Measurements from ENCODE around the gene IGFN1. TPM values are rescaled to one million over a fixed set of nuclear protein-coding genes. Genes with fewer than 3 reads are reported as not detected.

Gene IGFN1
- total RNA-seq, 4 donors from 2014 or later, result 0.14 TPM; not detected in 3

DNA sequence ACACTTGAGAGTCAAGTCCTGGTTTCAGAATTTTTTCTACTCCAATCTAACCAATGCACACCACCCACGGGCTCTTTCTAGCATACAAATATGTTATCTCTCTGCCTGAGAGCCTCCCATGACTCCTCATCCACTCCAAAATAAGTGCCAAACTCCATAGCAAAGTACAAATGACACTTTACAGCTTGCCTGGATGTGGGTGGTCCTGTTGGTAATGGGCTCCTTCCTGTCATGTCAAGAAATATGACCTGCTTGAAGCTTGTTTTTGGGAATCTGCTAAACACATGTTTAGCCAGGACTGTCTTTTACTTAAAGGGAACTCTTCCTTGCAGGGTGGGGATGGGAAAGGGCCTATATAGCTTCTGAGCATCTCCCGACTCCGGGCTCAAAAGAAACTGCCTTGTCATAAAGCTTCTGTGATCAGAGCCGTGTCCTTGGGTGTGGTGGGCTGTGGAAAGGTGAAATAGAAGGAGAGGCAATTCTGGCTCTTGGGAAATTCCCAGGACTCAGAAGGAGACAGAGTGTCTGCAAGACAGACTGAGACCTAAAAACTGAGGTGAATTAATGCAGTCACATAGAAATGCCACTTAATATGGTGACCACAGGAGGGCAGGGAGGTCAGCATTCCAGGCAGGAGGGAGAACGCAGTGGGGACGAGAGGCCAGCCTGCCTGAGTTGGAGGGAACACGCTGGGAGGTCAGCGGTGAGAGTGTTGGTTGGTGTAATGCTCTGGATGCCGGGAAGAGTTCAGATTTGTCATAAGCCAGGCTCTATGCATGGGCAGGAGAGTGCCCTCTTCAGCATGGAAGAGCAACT lies 6.1 kb upstream of the IGFN1 start:
- in situ Hi-C loops (cut with MboI; ENCODE audit: low pct_ligation_motif_present in 1 of 4, low pct_unique_long_range_greater_than_20kb in 1 of 4, low sequenced_read_pairs in 3 of 4) (no loop called here), intact Hi-C loops (cut with DNase I; ENCODE audit: low total_unique reads) (no loop called here)
- Histone ChIP-seq H3K4me1 (peaks cover 0 to 5% (median 0%) of the 10 kb centered on the region in 4 donors), H3K9me3 (no peaks in the 10 kb centered on the region), H3K4me3 (no peak overlapping the region), H3K27me3 (no peaks in the 10 kb centered on the region), H3K36me3 (no peaks in the 10 kb centered on the region), H3K27ac (no peak overlapping the region)
- TF ChIP-seq, protein P1, sequence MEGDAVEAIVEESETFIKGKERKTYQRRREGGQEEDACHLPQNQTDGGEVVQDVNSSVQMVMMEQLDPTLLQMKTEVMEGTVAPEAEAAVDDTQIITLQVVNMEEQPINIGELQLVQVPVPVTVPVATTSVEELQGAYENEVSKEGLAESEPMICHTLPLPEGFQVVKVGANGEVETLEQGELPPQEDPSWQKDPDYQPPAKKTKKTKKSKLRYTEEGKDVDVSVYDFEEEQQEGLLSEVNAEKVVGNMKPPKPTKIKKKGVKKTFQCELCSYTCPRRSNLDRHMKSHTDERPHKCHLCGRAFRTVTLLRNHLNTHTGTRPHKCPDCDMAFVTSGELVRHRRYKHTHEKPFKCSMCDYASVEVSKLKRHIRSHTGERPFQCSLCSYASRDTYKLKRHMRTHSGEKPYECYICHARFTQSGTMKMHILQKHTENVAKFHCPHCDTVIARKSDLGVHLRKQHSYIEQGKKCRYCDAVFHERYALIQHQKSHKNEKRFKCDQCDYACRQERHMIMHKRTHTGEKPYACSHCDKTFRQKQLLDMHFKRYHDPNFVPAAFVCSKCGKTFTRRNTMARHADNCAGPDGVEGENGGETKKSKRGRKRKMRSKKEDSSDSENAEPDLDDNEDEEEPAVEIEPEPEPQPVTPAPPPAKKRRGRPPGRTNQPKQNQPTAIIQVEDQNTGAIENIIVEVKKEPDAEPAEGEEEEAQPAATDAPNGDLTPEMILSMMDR (IDR thresholded peaks at IDR 0.05), result peak; percentile 44 to 55 (median 50)
- TF ChIP-seq POLR2AphosphoS5 (IDR thresholded peaks at IDR 0.05), result no peak
- 21 to 43% methylated on average over 1 to 9 of the region's 9 CpGs for WGBS, 2 donors (ENCODE audit: low coverage in 1 of 2)
- peak; percentile 25 for DNase-seq

DNA sequence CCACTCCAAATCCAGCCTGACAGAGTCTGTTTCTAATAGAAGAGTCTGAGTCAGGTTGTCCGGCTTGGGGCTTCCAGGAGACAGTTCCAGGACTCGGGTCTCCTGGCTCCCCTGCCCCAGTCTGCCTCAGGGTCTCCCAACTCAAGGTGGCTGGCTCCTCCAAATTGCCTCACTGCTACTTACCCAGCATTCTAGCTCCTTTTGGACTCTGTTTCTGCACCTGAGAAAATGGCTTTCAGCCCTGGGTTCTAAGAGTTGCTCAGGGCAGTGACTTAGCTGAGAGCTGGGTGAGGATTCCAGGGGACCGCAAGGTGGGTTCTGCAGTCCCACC lies 5.5 kb upstream of the IGFN1 start:
- no peak overlapping the region for H3K27ac ChIP-seq
- intact Hi-C loops (cut with DNase I; ENCODE audit: low total_unique reads), result no loop called here
- TF ChIP-seq EP300 (IDR thresholded peaks at IDR 0.05; ENCODE audit: low read depth), result no peak
- TF ChIP-seq, protein P1 (IDR thresholded peaks at IDR 0.05), result peak in 1 of 5 experiments; percentile 2
- no peaks in the 10 kb centered on the region for H3K36me3 ChIP-seq
- 53% methylated on average over 3 of the region's 3 CpGs; no CpG with 5 or more reads in 1 of the 2 donors for WGBS, 2 donors (ENCODE audit: low coverage in 1 of 2)
- no peak for DNase-seq
- no peaks in the 10 kb centered on the region for H3K27me3 ChIP-seq
- H3K4me3 ChIP-seq, result no peak overlapping the region
- peaks cover 0 to 5% (median 0%) of the 10 kb centered on the region in 4 donors for H3K4me1 ChIP-seq
- in situ Hi-C loops (cut with MboI; ENCODE audit: low pct_ligation_motif_present in 1 of 4, low pct_unique_long_range_greater_than_20kb in 1 of 4, low sequenced_read_pairs in 3 of 4), result no loop called here
- H3K9me3 ChIP-seq, result no peaks in the 10 kb centered on the region

DNA sequence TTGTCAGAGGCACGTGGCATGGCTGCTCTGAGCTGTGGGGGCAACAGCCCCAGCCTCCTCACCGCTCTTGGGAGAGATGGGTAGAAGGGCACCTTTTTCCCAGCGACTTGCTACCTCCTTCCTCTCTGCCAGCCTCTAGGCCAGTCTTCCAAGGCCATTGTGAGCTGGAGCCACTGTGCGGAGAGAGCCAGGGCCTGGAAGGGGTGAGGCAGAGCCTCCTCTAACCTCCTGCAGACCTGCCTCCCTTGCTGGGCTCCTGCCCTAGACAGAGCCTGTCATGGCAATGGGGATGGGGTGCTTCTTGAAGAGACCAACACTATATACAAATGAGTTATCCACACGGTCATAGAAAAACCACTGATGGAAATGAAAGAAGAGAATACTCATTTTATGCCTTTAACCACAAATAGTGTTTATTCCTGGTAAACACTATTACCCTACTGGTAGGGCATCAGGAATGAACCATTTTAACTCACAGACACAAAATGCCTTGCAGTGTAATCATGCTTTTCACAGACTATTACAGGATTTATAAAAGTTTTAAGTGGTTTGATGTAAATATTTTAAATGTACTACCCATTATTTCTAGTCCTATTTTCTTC lies 5.0 kb upstream of the IGFN1 start:
- intact Hi-C loops (cut with DNase I; ENCODE audit: low total_unique reads) (no loop called here), in situ Hi-C loops (cut with MboI; ENCODE audit: low pct_ligation_motif_present in 1 of 4, low pct_unique_long_range_greater_than_20kb in 1 of 4, low sequenced_read_pairs in 3 of 4) (no loop called here)
- Histone ChIP-seq H3K27ac (no peak overlapping the region), H3K4me1 (peaks cover 0 to 5% (median 0%) of the 10 kb centered on the region in 4 donors), H3K9me3 (no peaks in the 10 kb centered on the region), H3K36me3 (no peaks in the 10 kb centered on the region), H3K27me3 (peaks cover 2% of the 10 kb centered on the region), H3K4me3 (no peak overlapping the region)
- no peak for DNase-seq
- TF ChIP-seq POLR2AphosphoS5 (IDR thresholded peaks at IDR 0.05) (no peak), EP300 (IDR thresholded peaks at IDR 0.05; ENCODE audit: low read depth) (no peak), POLR2A (IDR thresholded peaks at IDR 0.05) (no peak)
- TF ChIP-seq, protein P1 (IDR thresholded peaks at IDR 0.05), result no peak
- WGBS, 2 donors (ENCODE audit: low coverage in 1 of 2), result 79 to 100% methylated on average over 1 to 5 of the region's 5 CpGs

DNA sequence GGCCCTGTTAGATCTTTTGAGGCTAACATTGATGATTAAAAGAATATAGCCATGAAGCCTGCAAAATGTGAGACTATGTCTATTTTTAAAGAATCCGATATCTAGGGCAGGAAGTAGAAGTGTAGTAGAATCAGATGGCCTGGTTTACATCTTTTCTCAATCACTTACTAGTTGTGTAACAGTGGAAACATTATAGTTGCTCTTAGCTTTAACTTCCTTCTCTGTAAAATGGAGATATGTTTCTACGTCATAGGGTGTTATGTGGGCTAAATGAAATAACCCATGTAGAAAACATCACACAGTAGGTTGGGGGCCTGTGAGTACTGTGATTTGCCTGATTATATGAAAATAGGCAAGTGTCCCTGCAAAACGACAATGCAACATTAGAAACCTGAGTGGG lies 4.4 kb upstream of the IGFN1 start:
- H3K27me3 ChIP-seq, result peaks cover 7% of the 10 kb centered on the region
- H3K4me1 ChIP-seq, result peaks cover 0 to 5% (median 0%) of the 10 kb centered on the region in 4 donors
- TF ChIP-seq POLR2AphosphoS5 (IDR thresholded peaks at IDR 0.05) (no peak), POLR2A (IDR thresholded peaks at IDR 0.05) (no peak), EP300 (IDR thresholded peaks at IDR 0.05; ENCODE audit: low read depth) (no peak)
- TF ChIP-seq, protein P1 (IDR thresholded peaks at IDR 0.05), result no peak
- H3K36me3 ChIP-seq, result no peaks in the 10 kb centered on the region
- 70 to 74% methylated on average over 2 to 3 of the region's 3 CpGs for WGBS, 2 donors (ENCODE audit: low coverage in 1 of 2)
- no peak overlapping the region for H3K4me3 ChIP-seq
- no peaks in the 10 kb centered on the region for H3K9me3 ChIP-seq
- intact Hi-C loops (cut with DNase I; ENCODE audit: low total_unique reads), result no loop called here
- DNase-seq, result no peak
- H3K27ac ChIP-seq, result no peak overlapping the region
- in situ Hi-C loops (cut with MboI; ENCODE audit: low pct_ligation_motif_present in 1 of 4, low pct_unique_long_range_greater_than_20kb in 1 of 4, low sequenced_read_pairs in 3 of 4), result no loop called here

All from transverse colon (tissue), 4 donors.